Endodermal cell (in vitro differentiated cells): ENCODE data around the gene SELPLG. TPM values are rescaled to one million over a fixed set of nuclear protein-coding genes. Genes with fewer than 3 reads are reported as not detected.

ENCODE experiments used
- DNase-seq: peaks from one replicate; pipeline ENCODE4 v3.0.0-alpha.2; 2017
- H3K27ac ChIP-seq: 2 replicates; pipeline ENCODE4 v1.5.1; 2013; ENCODE audit warnings: mild to moderate bottlenecking, low read depth, low read length, moderate library complexity
- H3K27me3 ChIP-seq: 2 replicates; pipeline ENCODE4 v1.6.1; 2013; ENCODE audit warnings: mild to moderate bottlenecking, low read length, moderate library complexity; ENCODE audit not compliant: insufficient read depth, control insufficient read depth, poor library complexity, severe bottlenecking
- H3K36me3 ChIP-seq: 2 replicates; pipeline ENCODE4 v1.7.0; 2013; ENCODE audit warnings: mild to moderate bottlenecking, low read length, moderate library complexity; ENCODE audit not compliant: control insufficient read depth, insufficient read depth
- H3K4me1 ChIP-seq: one replicate; pipeline ENCODE4 v1.7.0; 2013; ENCODE audit warnings: low read length; ENCODE audit not compliant: control insufficient read depth, insufficient read depth
- H3K4me3 ChIP-seq: 2 replicates; pipeline ENCODE4 v1.5.1; 2013; ENCODE audit warnings: mild to moderate bottlenecking, low read length, moderate library complexity
- H3K9ac ChIP-seq: 2 replicates; pipeline ENCODE4 v1.6.1; 2013; ENCODE audit warnings: mild to moderate bottlenecking, low read length, moderate library complexity; ENCODE audit not compliant: poor library complexity, severe bottlenecking; ENCODE audit errors: extremely low read depth
- H3K9me3 ChIP-seq: 2 replicates; pipeline ENCODE4 v1.6.1; 2013; ENCODE audit warnings: mild to moderate bottlenecking, low read length, moderate library complexity; ENCODE audit not compliant: control insufficient read depth
- H3K27ac Mint-ChIP-seq: 2 replicates; pipeline ENCODE4 v1.8.0; 2020; ENCODE audit warnings: mixed read lengths
- H3K27me3 Mint-ChIP-seq: 2 replicates; pipeline ENCODE4 v1.8.0; 2021; ENCODE audit warnings: mild to moderate bottlenecking, mixed read lengths; ENCODE audit not compliant: insufficient read depth
- H3K36me3 Mint-ChIP-seq: 2 replicates; pipeline ENCODE4 v1.8.0; 2020; ENCODE audit warnings: low read depth, mixed read lengths
- H3K4me1 Mint-ChIP-seq: 2 replicates; pipeline ENCODE4 v1.8.0; 2020; ENCODE audit warnings: mixed read lengths
- H3K4me3 Mint-ChIP-seq: 2 replicates; pipeline ENCODE4 v1.8.0; 2020; ENCODE audit warnings: mild to moderate bottlenecking, moderate library complexity, mixed read lengths
- H3K9me3 Mint-ChIP-seq: 2 replicates; pipeline ENCODE4 v1.8.0; 2020; ENCODE audit warnings: mild to moderate bottlenecking, mixed read lengths
- WGBS, 2 experiments: methylation state at CpG; one replicate each; pipeline versions ENCODE4 v1.1.5 to v1.1.7; 2013; ENCODE audit warnings: missing lambda C conversion rate in 2 of 2, mixed read lengths in 1 of 2; ENCODE audit not compliant: insufficient coverage in 1 of 2, insufficient read length in 1 of 2; 5-methylcytosine and 5-hydroxymethylcytosine counted together
- total RNA-seq, 2 donors: library from RNA; stranded (reverse); fragmentation: NEBNext Ultra II Directional in 1 of 2; extraction: Animal tissue kit (Norgen Biotek cat#: 25700) in 1 of 2; gene quantifications; 2 replicates in 1 of 2; 3 replicates in 1 of 2; pipeline ENCODE4 v1.2.1, GENCODE V29; 2021
- TF ChIP-seq, protein P1 (sequence below): fragments of 200-600 bp; sonication (generic); conservative IDR thresholded peaks from 2 replicates; pipeline ENCODE4 v1.5.0; 2021; ENCODE audit warnings: antibody characterized with exemption, mild to moderate bottlenecking

SELPLG gene
- total RNA-seq, 2 donors from 2014 or later: 0.13 TPM; not detected in 1

DNA sequence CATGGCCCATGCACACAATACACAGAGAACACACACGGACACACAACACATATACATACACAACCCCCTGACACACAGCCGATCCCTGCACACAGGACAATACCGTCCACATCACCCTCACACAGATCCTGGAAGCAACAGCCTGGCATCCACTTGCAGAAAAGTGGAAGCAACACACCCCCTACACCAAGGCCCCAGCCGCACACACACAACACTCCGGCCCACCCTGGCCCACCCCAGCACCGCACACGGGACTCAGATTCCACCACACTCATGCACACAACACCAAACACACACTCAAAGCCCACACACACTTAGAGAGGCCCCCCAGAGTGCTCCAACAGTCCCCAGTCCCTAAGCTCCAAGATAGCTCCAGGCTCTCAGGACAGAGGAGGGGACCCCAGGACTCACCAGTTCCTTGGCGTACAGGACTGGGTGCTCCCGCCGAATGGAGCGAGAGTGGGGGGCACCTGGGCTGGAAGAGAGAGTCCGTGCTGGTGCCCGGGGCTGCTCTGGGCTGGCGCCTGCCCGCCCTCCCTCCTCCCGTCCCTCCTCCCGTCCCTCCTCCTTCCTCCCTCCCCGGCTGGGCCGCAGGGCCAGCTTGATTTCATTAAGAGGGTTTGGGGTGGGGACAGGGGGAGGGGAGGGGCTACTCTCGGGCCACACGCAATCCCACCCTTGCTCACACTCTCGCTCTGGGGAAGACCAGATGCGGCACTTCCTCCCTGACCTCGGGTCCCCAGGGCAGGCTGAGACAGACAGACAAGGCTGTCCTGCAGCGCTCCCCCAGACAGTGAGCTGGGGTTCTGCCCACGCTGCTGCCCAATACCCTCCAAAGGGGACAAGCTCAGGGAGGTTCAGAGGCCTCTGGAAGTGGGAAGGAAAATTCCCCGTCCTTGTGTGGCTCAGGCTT lies 35.9 kb downstream of the SELPLG start, which contains the start of gene TMEM119:
Gene TMEM119, minus strand, starts transcription at position 526 of the 913 bp plus-strand sequence. CDS start 5,701 bp downstream, outside the sequence.
- Mint-ChIP-seq H3K9me3 (no peaks in the 10 kb centered on the region), H3K27me3 (peaks cover 2% of the 10 kb centered on the region), H3K4me1 (no peaks in the 10 kb centered on the region), H3K4me3 (no peak within 1 kb of the TSS), H3K36me3 (no peaks in the 10 kb centered on the region), H3K27ac (peak within 1 kb of the TSS; percentile 7)
- no peak for DNase-seq
- WGBS, 2 experiments: 83 to 84% methylated on average over 3 to 21 of the region's 27 CpGs
- TF ChIP-seq, protein P1, sequence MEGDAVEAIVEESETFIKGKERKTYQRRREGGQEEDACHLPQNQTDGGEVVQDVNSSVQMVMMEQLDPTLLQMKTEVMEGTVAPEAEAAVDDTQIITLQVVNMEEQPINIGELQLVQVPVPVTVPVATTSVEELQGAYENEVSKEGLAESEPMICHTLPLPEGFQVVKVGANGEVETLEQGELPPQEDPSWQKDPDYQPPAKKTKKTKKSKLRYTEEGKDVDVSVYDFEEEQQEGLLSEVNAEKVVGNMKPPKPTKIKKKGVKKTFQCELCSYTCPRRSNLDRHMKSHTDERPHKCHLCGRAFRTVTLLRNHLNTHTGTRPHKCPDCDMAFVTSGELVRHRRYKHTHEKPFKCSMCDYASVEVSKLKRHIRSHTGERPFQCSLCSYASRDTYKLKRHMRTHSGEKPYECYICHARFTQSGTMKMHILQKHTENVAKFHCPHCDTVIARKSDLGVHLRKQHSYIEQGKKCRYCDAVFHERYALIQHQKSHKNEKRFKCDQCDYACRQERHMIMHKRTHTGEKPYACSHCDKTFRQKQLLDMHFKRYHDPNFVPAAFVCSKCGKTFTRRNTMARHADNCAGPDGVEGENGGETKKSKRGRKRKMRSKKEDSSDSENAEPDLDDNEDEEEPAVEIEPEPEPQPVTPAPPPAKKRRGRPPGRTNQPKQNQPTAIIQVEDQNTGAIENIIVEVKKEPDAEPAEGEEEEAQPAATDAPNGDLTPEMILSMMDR: no peak
- Histone ChIP-seq H3K9me3 (no peaks in the 10 kb centered on the region), H3K4me1 (no peaks in the 10 kb centered on the region), H3K9ac (no peak within 1 kb of the TSS), H3K36me3 (no peaks in the 10 kb centered on the region), H3K27me3 (no peaks in the 10 kb centered on the region), H3K4me3 (no peak within 1 kb of the TSS), H3K27ac (no peak within 1 kb of the TSS)

DNA sequence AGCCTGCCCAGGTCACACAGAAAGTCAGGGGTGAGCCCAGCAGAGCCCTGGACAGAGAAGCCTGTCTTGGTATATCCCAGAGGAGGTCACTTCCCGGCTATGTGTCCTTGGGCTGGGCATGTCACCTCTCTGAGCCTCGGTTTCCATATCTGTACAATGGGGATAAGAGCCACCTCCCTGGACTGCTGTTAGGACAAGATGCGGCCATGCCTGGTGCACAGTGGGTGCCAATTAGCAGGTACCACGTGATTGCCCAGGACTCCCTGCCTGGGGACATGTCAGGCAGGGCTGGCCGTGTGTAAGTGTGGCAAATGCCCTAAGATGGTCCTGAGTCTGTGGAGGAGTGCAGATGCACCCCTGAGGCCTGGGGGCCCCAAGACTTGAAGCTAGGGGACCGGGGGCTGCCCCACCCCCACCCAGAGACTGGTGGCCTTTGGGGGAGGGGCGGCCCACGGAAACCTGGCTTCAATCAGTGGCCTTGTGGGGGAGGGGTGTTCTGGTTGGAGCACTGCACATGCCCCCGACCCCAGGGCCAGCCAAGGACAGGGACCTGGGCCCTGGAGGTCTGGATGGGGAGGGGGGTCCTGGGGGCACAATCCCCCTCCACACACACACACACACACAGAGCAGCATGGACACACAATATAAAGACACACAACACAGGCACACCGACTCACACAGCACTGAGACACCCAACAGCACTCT lies 36.7 kb downstream of the SELPLG start:
- Mint-ChIP-seq H3K27me3 (peaks cover 2% of the 10 kb centered on the region), H3K36me3 (no peaks in the 10 kb centered on the region), H3K27ac (peak overlapping the region; percentile 7), H3K9me3 (no peaks in the 10 kb centered on the region), H3K4me1 (no peaks in the 10 kb centered on the region), H3K4me3 (no peak overlapping the region)
- Histone ChIP-seq H3K27me3 (no peaks in the 10 kb centered on the region), H3K9me3 (no peaks in the 10 kb centered on the region), H3K36me3 (no peaks in the 10 kb centered on the region), H3K9ac (no peak overlapping the region), H3K4me3 (no peak overlapping the region), H3K4me1 (no peaks in the 10 kb centered on the region), H3K27ac (no peak overlapping the region)
- 70 to 76% methylated on average over 5 to 9 of the region's 10 CpGs for WGBS, 2 experiments
- TF ChIP-seq, protein P1: no peak
- no peak for DNase-seq

DNA sequence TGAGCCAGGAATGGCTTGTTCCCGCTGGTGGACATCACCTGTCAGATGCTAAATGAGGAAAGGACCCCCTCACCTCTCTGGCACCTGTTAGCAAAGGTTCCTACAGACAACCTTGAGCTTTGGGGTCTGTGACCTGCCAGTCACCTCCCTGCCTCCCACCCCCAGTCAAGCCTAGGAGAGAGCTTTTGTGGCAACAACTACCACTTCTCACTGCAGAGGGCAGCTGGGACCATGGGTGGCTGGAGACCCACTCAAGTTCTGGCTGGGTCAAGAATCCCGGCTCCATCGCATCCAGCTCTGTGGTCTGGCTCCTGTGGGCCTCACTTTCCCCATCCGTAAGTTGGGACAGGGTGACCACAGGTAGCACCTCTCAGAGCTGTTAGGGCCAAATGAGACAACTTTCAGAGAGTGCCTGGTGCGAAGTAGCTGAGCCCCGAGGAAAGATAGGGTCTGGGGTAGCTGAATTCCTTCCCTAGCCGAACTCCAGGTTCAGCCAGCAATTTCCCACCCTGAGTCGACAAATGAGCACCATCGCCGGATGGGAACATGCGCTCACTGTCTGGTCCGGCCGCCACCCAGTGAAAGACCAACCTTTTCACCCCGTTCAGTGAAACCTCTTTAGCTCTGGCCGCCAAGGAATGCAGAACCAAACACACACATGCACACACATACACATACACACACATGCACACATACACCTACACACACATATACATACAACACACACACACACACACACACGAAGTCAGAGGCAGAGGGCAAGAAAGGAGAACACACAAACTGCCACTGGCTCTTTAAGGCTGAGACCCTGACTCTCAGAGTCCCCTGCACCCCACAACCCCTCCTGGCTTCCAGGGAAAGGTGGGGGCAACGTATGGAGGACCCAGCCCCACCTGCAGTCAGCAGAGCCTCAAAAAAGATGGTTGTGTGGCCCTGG lies 37.7 kb downstream of the SELPLG start:
- Mint-ChIP-seq H3K9me3 (no peaks in the 10 kb centered on the region), H3K4me3 (no peak overlapping the region), H3K36me3 (no peaks in the 10 kb centered on the region), H3K27ac (no peak overlapping the region), H3K4me1 (no peaks in the 10 kb centered on the region), H3K27me3 (peaks cover 2% of the 10 kb centered on the region)
- Histone ChIP-seq H3K27me3 (no peaks in the 10 kb centered on the region), H3K9me3 (no peaks in the 10 kb centered on the region), H3K27ac (no peak overlapping the region), H3K9ac (no peak overlapping the region), H3K36me3 (no peaks in the 10 kb centered on the region), H3K4me1 (no peaks in the 10 kb centered on the region), H3K4me3 (no peak overlapping the region)
- TF ChIP-seq, protein P1: no peak
- WGBS, 2 experiments: 87 to 92% methylated on average over 10 to 17 of the region's 17 CpGs
- DNase-seq: no peak
